PC-3 (cell line): ENCODE data around the gene ALG1L2. TPM values are rescaled to one million over a fixed set of nuclear protein-coding genes. Genes with fewer than 3 reads are reported as not detected.
"Not testable (repeated sequence)": the region's sequence is repeated elsewhere in the genome, so short reads cannot be mapped to it uniquely, and the experiment has no call there.

Experiments used
- ATAC-seq: fragments of 200-7000 bp; cut with Tn5 transposase; 2 replicates; pipeline ENCODE4 v1.9.1; 2020; ENCODE audit warnings: mild to moderate bottlenecking, moderate library complexity
- BruUV-seq: library from RNA; stranded (reverse); fragments of 400-500 nt; replicated peaks from 2 replicates; lab custom pipeline; 2021; lab: Mats Ljungman, UMichigan
- CTCF ChIA-PET: fragments of 300-600 bp; sonication (Branson Sonifier 250); formaldehyde crosslinking; loops from one replicate; lab custom pipeline; 2022; ENCODE audit warnings: antibody characterized with exemption; lab: Charles Lee
- POLR2A ChIA-PET: fragments of 300-600 bp; sonication (Branson Sonifier 250); formaldehyde crosslinking; loops from one replicate; lab custom pipeline; 2022; ENCODE audit warnings: antibody characterized with exemption; ENCODE audit not compliant: unreplicated experiment; lab: Charles Lee
- DNase-seq: peaks from one replicate; pipeline ENCODE4 v3.0.0-alpha.2; 2015
- H2AFZ ChIP-seq: fragments of 300-600 bp; sonication (generic); 2 replicates; pipeline ENCODE4 v1.6.0; 2016; ENCODE audit warnings: antibody characterized with exemption, low read length
- H3F3A ChIP-seq: fragments of 300-600 bp; sonication (generic); one replicate; pipeline ENCODE4 v1.6.0; 2017; ENCODE audit warnings: antibody characterized with exemption, low read length, control low read depth, mild to moderate bottlenecking; ENCODE audit not compliant: unreplicated experiment
- H3K27ac ChIP-seq: fragments of 300-600 bp; sonication (generic); 2 replicates; pipeline ENCODE4 v1.5.1; 2016; ENCODE audit warnings: mild to moderate bottlenecking, low read length
- H3K27me3 ChIP-seq: fragments of 300-600 bp; sonication (generic); 2 replicates; pipeline ENCODE4 v1.6.1; 2016; ENCODE audit warnings: low read length, mixed read lengths
- H3K36me3 ChIP-seq: fragments of 300-600 bp; sonication (generic); 2 replicates; pipeline ENCODE4 v1.6.1; 2016; ENCODE audit warnings: low read depth, mixed run types, low read length, mixed read lengths
- H3K4me1 ChIP-seq: fragments of 300-600 bp; sonication (generic); 2 replicates; pipeline ENCODE4 v1.5.1; 2016; ENCODE audit warnings: low read length; ENCODE audit not compliant: insufficient read depth
- H3K4me2 ChIP-seq: fragments of 300-600 bp; sonication (generic); 2 replicates; pipeline ENCODE4 v1.6.0; 2016; ENCODE audit warnings: low read length
- H3K4me3 ChIP-seq: fragments of 300-600 bp; sonication (generic); 2 replicates; pipeline ENCODE4 v1.5.1; 2016; ENCODE audit warnings: mild to moderate bottlenecking, low read length, mixed read lengths
- H3K79me2 ChIP-seq: fragments of 300-600 bp; sonication (generic); 2 replicates; pipeline ENCODE4 v1.6.1; 2017; ENCODE audit warnings: low read length, mixed read lengths
- H3K9ac ChIP-seq: fragments of 300-600 bp; sonication (generic); 2 replicates; pipeline ENCODE4 v1.6.0; 2016; ENCODE audit warnings: mild to moderate bottlenecking, low read length
- H3K9me2 ChIP-seq: fragments of 300-600 bp; sonication (generic); replicated peaks from 2 replicates; pipeline ENCODE4 v1.6.1; 2016; ENCODE audit warnings: mixed run types, low read length, mixed read lengths
- H3K9me3 ChIP-seq: fragments of 300-600 bp; sonication (generic); 2 replicates; pipeline ENCODE4 v1.6.1; 2016; ENCODE audit warnings: low read length, mixed read lengths
- H4K20me1 ChIP-seq: fragments of 300-600 bp; sonication (generic); 2 replicates; pipeline ENCODE4 v1.6.1; 2016; ENCODE audit warnings: low read length, mixed read lengths
- CTCF ChIP-seq: fragments of 300-600 bp; sonication (generic); conservative IDR thresholded peaks from 2 replicates; pipeline ENCODE4 v1.5.1; 2017; ENCODE audit warnings: antibody characterized with exemption, low read depth, mild to moderate bottlenecking, low read length
- intact Hi-C: fragments of 100-400 bp; cut with micrococcal nuclease; formaldehyde crosslinking; loops from 2 replicates; pipeline ENCODE4 v1.9.0; 2023
- total RNA-seq: library from RNA; depleted of rRNA; stranded (reverse); fragments of >200 nt; gene quantifications from 2 replicates; pipeline ENCODE4 v1.2.3, GENCODE V29; 2014

The ALG1L2 gene
- total RNA-seq, 1 experiment from 2014 or later, result not detected

GRCh38 chr3:130097690-130098638 is 16.3 kb downstream of the ALG1L2 start:
- POLR2A ChIA-PET, H4K20me1 ChIP-seq, H3K27ac ChIP-seq, ATAC-seq, BruUV-seq, H2AFZ ChIP-seq, H3K27me3 ChIP-seq, H3K4me1 ChIP-seq, H3K4me3 ChIP-seq, H3F3A ChIP-seq, H3K9ac ChIP-seq, H3K9me3 ChIP-seq, H3K79me2 ChIP-seq, H3K9me2 ChIP-seq, intact Hi-C loops, H3K36me3 ChIP-seq: not testable (repeated sequence)
- peak; percentile 13 for DNase-seq
- peak; percentile 52 for TF ChIP-seq CTCF
- peak overlapping the region; percentile 37; the same call in 1 of the 2 replicates for H3K4me2 ChIP-seq
- CTCF ChIA-PET, result interaction anchor here (1.1 kb wide), 1 partner anchor 156 kb away, joined by 7 read pairs; no protein-coding TSS in a partner anchor

- POLR2A ChIA-PET, H3K27ac ChIP-seq, H3K4me3 ChIP-seq, H3K9me2 ChIP-seq, H3K27me3 ChIP-seq, H3F3A ChIP-seq, H3K36me3 ChIP-seq, H3K9me3 ChIP-seq, BruUV-seq, H4K20me1 ChIP-seq, H3K9ac ChIP-seq, ATAC-seq, H2AFZ ChIP-seq, intact Hi-C loops, DNase-seq, H3K79me2 ChIP-seq, H3K4me1 ChIP-seq: not testable (repeated sequence)
- CTCF ChIA-PET, result interaction anchor here (1.1 kb wide), 1 partner anchor 156 kb away, joined by 7 read pairs; no protein-coding TSS in a partner anchor
- H3K4me2 ChIP-seq, result peak overlapping the region; percentile 37; the same call in 1 of the 2 replicates
These were observed 17.2 kb downstream of the ALG1L2 start for GRCh38 chr3:130098639-130099385.

- H4K20me1 ChIP-seq, DNase-seq, POLR2A ChIA-PET, H3K4me1 ChIP-seq, H3K27me3 ChIP-seq, H3K9ac ChIP-seq, H3K79me2 ChIP-seq, H3F3A ChIP-seq, ATAC-seq, H3K4me3 ChIP-seq, H3K9me3 ChIP-seq, CTCF ChIA-PET, intact Hi-C loops, H3K9me2 ChIP-seq, H2AFZ ChIP-seq, H3K36me3 ChIP-seq, H3K27ac ChIP-seq, BruUV-seq, H3K4me2 ChIP-seq: not testable (repeated sequence)
These were observed 20.9 kb downstream of the ALG1L2 start for GRCh38 chr3:130102545-130102944.

DNA sequence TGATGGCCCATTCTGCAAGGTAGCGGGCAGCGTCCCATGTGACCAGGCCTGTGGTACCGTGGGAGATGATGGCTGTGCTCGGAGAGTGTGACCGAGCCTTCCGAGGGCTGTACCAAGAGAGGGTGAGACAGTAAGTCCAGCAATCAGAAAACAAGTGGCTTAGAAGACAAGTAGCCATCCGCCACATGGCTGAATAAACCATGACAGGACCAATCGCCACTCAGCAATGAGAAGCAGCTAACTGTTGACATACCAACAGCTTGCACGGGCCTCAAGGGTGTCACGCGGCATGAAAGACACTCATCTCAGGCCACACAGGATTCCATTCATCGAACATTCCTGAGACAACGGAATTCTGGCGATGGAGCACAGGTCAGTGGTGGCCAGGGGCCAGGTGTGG is 22.6 kb downstream of the ALG1L2 start:
- DNase-seq, H3K4me1 ChIP-seq, H3K4me2 ChIP-seq, BruUV-seq, H3K79me2 ChIP-seq, intact Hi-C loops, CTCF ChIA-PET, H3K36me3 ChIP-seq, H3K4me3 ChIP-seq, H3K9me2 ChIP-seq, H3K27me3 ChIP-seq, ATAC-seq, POLR2A ChIA-PET, H3K9ac ChIP-seq, H4K20me1 ChIP-seq, H3F3A ChIP-seq, H3K9me3 ChIP-seq, H3K27ac ChIP-seq, H2AFZ ChIP-seq: not testable (repeated sequence)

DNA sequence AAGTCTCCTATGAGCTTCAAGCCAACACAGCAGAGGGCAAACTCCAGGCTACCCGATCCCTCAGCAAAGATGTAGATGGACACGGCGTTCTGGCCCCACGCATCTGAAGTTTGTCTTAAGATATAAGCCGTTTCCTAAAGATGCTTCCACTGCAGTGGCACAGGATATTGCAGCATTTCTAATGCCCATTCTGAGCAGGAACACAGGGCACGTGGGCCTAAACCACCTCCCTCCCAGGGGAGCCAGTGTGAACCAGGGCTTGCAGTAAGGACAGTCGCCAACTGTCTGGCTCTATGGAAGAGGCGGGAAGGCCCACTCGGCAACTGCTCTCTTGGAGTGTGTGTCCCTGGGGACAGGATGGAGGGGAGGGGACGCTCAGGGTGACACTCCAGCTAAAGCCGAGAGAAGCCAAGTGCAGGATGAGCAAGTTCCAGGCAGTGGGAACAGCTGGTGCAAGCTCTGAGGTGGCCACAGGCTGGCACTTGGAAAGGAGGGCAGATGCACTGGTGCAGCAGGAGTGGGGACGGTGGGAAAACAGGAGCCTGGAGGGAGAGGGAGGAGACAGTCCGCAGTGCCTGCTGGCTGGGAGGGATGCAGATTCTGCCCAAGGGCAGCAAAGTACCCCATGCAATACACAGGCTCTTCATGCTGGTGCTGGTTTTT is 25.8 kb downstream of the ALG1L2 start:
- H3K79me2 ChIP-seq, H3K4me2 ChIP-seq, DNase-seq, ATAC-seq, H3K4me1 ChIP-seq, H3K9me3 ChIP-seq, H3K9ac ChIP-seq, H3K27ac ChIP-seq, BruUV-seq, POLR2A ChIA-PET, CTCF ChIA-PET, H3K4me3 ChIP-seq, H3K36me3 ChIP-seq, H3F3A ChIP-seq, H3K9me2 ChIP-seq, H4K20me1 ChIP-seq, H3K27me3 ChIP-seq, H2AFZ ChIP-seq: not testable (repeated sequence)
- intact Hi-C loops, result loop anchor here (5.0 kb wide), 1 partner anchor 165 kb away; no protein-coding TSS in a partner anchor
